HG02759 (cell line): ENCODE results near the gene CADM1.

Experiments used
- ATAC-seq: cut with Tn5 transposase; IDR thresholded peaks from one replicate; pipeline ENCODE4 v1.9.1; 2021; ENCODE audit warnings: mild to moderate bottlenecking, moderate library complexity; ENCODE audit not compliant: unreplicated experiment

The CADM1 gene

GRCh38 chr11:115161876-115162275 is 342.3 kb downstream of the CADM1 start:
- ATAC-seq: no peak

GRCh38 chr11:115159207-115159606 is 345.0 kb downstream of the CADM1 start:
- ATAC-seq: no peak

GRCh38 chr11:115158053-115158452 is 346.2 kb downstream of the CADM1 start:
- no peak for ATAC-seq

GRCh38 chr11:115157247-115157646 is 347.0 kb downstream of the CADM1 start:
- no peak for ATAC-seq

GRCh38 chr11:115155978-115156377 is 348.2 kb downstream of the CADM1 start:
- ATAC-seq: no peak

- ATAC-seq: no peak
These were observed 348.9 kb downstream of the CADM1 start for GRCh38 chr11:115155320-115155719.

GRCh38 chr11:115154355-115154736 is 349.9 kb downstream of the CADM1 start:
- no peak for ATAC-seq

GRCh38 chr11:115153731-115154354 is 350.4 kb downstream of the CADM1 start:
- ATAC-seq: no peak

- ATAC-seq: no peak
These were observed 351.1 kb downstream of the CADM1 start for GRCh38 chr11:115153135-115153534.

GRCh38 chr11:115151010-115151409 is 353.2 kb downstream of the CADM1 start:
- ATAC-seq: no peak

GRCh38 chr11:115148691-115149090 is 355.5 kb downstream of the CADM1 start:
- ATAC-seq: no peak

- ATAC-seq: no peak
These were observed 356.1 kb downstream of the CADM1 start for GRCh38 chr11:115148101-115148500.

- no peak for ATAC-seq
These were observed 356.9 kb downstream of the CADM1 start for GRCh38 chr11:115147243-115147807.

- ATAC-seq: no peak
These were observed 357.8 kb downstream of the CADM1 start for GRCh38 chr11:115146425-115146824.

- ATAC-seq: no peak
These were observed 358.9 kb downstream of the CADM1 start for GRCh38 chr11:115145324-115145723.

- no peak for ATAC-seq
These were observed 359.3 kb downstream of the CADM1 start for GRCh38 chr11:115144914-115145313.

GRCh38 chr11:115144014-115144413 is 360.2 kb downstream of the CADM1 start:
- ATAC-seq: no peak

- ATAC-seq: no peak
These were observed 362.7 kb downstream of the CADM1 start for GRCh38 chr11:115141231-115142114.

- ATAC-seq: no peak
These were observed 368.3 kb downstream of the CADM1 start for GRCh38 chr11:115135936-115136335.

- ATAC-seq: no peak
These were observed 369.3 kb downstream of the CADM1 start for GRCh38 chr11:115134926-115135325.

- ATAC-seq: no peak
These were observed 370.6 kb downstream of the CADM1 start for GRCh38 chr11:115133475-115134209.
